Tibial nerve (tissue), 4 donors: ENCODE data around the gene SYNGR3. TPM values are rescaled to one million over a fixed set of nuclear protein-coding genes. Genes with fewer than 3 reads are reported as not detected.

ENCODE experiments used
- DNase-seq, 2 donors: peaks; one replicate each; pipeline ENCODE4 v3.0.0-alpha.2; 2019; ENCODE audit warnings: low spot score in 2 of 2
- H3K27ac ChIP-seq, 4 donors: fragments of 200-600 bp; sonication (generic) in 3 of 4; one replicate each; pipeline ENCODE4 v1.5.1; 2017 to 2019; ENCODE audit warnings: mild to moderate bottlenecking in 1 of 4
- H3K27me3 ChIP-seq, 2 donors: fragments of 200-600 bp; sonication (generic) in 1 of 2; one replicate each; pipeline versions ENCODE4 v1.5.1 to v1.6.0; 2017 to 2019
- H3K36me3 ChIP-seq, 3 donors: fragments of 200-600 bp; sonication (generic); one replicate each; pipeline ENCODE4 v1.5.1; 2018 to 2019
- H3K4me1 ChIP-seq, 4 donors: fragments of 200-600 bp; sonication (generic) in 3 of 4; one replicate each; pipeline ENCODE4 v1.5.1; 2017 to 2019
- H3K4me3 ChIP-seq, 4 donors: fragments of 200-600 bp; sonication (generic) in 3 of 4; one replicate each; pipeline ENCODE4 v1.5.1; 2017 to 2019; ENCODE audit warnings: mild to moderate bottlenecking in 1 of 4, moderate library complexity in 1 of 4
- H3K9me3 ChIP-seq, 4 donors: fragments of 200-600 bp; sonication (generic) in 3 of 4; one replicate each; pipeline ENCODE4 v1.5.1; 2017 to 2019
- EP300 ChIP-seq, 2 donors: sonication (generic); formaldehyde crosslinking; IDR thresholded peaks; one replicate each; pipeline ENCODE4 v1.6.1; 2017; ENCODE audit warnings: antibody characterized with exemption in 2 of 2, mild to moderate bottlenecking in 1 of 2
- POLR2A ChIP-seq, 2 donors: fragments of 450-650 bp; IDR thresholded peaks; one replicate each; pipeline ENCODE4 v1.6.1; 2017; ENCODE audit warnings: antibody characterized with exemption in 2 of 2, mild to moderate bottlenecking in 2 of 2, moderate library complexity in 2 of 2
- WGBS, 2 donors: methylation state at CpG; one replicate each; pipeline ENCODE4 v1.1.5; 2018; 5-methylcytosine and 5-hydroxymethylcytosine counted together
- total RNA-seq, 4 donors: library from RNA; depleted of rRNA; stranded (reverse); fragments of >200 nt; gene quantifications; one replicate each; pipeline ENCODE4 v1.1.0, GENCODE V29; 2016
- TF ChIP-seq, protein P1 (sequence below), 5 experiments: fragments of 200-600 bp in 3 of 5; fragments of 450-650 bp in 2 of 5; sonication (generic) in 3 of 5; IDR thresholded peaks; one replicate each; pipeline ENCODE4 v1.5.1; 2016 to 2019; ENCODE audit warnings: antibody characterized with exemption in 5 of 5, mild to moderate bottlenecking in 3 of 5, moderate library complexity in 2 of 5

SYNGR3 gene
- total RNA-seq, 4 donors from 2014 or later: 3.9 TPM; not detected in 3

GRCh38 chr16:2026461-2027023 lies 36.8 kb downstream of the SYNGR3 start, which contains the start of gene NHERF2:
Gene NHERF2 (plus strand): TSS chr16:2026902. CDS start chr16:2027006, 104 bp downstream.
- peak within 1 kb of the TSS in 3 of 4 donors; percentile 59 to 100 (median 94) for H3K27ac ChIP-seq
- 27 to 44% methylated on average over 7 to 8 of the region's 59 CpGs for WGBS, 2 donors
- no peak for DNase-seq
- peaks cover 0 to 10% of the 10 kb centered on the region in 2 donors for H3K27me3 ChIP-seq
- H3K9me3 ChIP-seq: no peaks in the 10 kb centered on the region
- TF ChIP-seq EP300 (IDR thresholded peaks at IDR 0.05) (no peak), POLR2A (IDR thresholded peaks at IDR 0.05) (no peak)
- TF ChIP-seq, protein P1, sequence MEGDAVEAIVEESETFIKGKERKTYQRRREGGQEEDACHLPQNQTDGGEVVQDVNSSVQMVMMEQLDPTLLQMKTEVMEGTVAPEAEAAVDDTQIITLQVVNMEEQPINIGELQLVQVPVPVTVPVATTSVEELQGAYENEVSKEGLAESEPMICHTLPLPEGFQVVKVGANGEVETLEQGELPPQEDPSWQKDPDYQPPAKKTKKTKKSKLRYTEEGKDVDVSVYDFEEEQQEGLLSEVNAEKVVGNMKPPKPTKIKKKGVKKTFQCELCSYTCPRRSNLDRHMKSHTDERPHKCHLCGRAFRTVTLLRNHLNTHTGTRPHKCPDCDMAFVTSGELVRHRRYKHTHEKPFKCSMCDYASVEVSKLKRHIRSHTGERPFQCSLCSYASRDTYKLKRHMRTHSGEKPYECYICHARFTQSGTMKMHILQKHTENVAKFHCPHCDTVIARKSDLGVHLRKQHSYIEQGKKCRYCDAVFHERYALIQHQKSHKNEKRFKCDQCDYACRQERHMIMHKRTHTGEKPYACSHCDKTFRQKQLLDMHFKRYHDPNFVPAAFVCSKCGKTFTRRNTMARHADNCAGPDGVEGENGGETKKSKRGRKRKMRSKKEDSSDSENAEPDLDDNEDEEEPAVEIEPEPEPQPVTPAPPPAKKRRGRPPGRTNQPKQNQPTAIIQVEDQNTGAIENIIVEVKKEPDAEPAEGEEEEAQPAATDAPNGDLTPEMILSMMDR (IDR thresholded peaks at IDR 0.05): no peak
- H3K4me1 ChIP-seq: peaks cover 0 to 74% (median 33%) of the 10 kb centered on the region in 4 donors
- H3K36me3 ChIP-seq: peaks cover 0 to 6% (median 0%) of the 10 kb centered on the region in 3 donors
- H3K4me3 ChIP-seq: peak within 1 kb of the TSS; percentile 47 to 83 (median 58)

DNA sequence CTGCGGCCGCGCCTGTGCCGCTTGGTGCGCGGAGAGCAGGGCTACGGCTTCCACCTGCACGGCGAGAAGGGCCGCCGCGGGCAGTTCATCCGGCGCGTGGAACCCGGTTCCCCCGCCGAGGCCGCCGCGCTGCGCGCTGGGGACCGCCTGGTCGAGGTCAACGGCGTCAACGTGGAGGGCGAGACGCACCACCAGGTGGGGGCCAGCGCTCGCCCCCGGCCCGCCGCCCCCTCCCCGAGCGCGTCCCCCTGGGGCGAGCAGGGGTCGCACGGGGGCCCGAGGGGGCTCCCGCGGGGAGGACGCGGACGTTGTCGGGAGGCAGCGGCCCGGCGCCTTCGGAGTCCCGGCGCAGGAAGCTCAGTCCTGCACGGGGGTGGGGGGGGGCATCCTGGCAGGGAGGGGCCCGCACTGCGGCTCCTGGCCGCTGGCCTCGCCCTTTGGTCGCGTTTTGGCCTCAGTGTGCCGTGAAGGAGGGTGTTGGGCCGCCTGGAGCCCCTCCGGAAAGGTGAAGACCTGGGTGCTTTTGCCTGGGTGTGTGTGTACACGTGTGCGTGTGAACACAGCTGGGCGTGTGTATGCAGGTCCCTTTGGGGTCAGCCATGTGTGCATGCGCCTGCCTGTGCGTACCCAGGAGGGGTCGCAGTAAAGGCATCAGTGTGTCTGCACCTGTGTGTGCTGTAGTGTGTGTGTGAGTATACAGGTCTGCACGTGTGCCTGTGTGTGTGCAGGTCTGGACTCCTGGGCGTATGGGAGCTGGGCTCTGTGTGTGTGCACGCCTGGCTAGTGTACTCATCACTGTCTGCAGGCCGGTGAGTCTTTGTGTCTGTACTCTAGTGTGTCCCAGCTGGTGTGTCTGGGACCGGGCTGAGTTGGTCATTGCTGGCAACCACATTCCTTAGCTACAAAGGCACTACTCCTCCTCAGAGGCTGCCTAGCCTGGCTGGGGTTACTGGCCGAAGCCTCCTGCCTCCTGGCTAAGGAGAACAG lies 37.5 kb downstream of the SYNGR3 start:
- H3K27me3 ChIP-seq: peaks cover 0 to 4% of the 10 kb centered on the region in 2 donors
- no peak for DNase-seq
- H3K27ac ChIP-seq: peak overlapping the region in 3 of 4 donors; percentile 59 to 100 (median 94)
- no peaks in the 10 kb centered on the region for H3K9me3 ChIP-seq
- H3K4me1 ChIP-seq: peaks cover 0 to 82% (median 38%) of the 10 kb centered on the region in 4 donors
- TF ChIP-seq, protein P1 (IDR thresholded peaks at IDR 0.05): no peak
- TF ChIP-seq EP300 (IDR thresholded peaks at IDR 0.05): no peak
- TF ChIP-seq POLR2A (IDR thresholded peaks at IDR 0.05): no peak
- peaks cover 0 to 6% (median 0%) of the 10 kb centered on the region in 3 donors for H3K36me3 ChIP-seq
- 7 to 18% methylated on average over 26 to 49 of the region's 76 CpGs for WGBS, 2 donors
- peak overlapping the region; percentile 47 to 83 (median 58) for H3K4me3 ChIP-seq

DNA sequence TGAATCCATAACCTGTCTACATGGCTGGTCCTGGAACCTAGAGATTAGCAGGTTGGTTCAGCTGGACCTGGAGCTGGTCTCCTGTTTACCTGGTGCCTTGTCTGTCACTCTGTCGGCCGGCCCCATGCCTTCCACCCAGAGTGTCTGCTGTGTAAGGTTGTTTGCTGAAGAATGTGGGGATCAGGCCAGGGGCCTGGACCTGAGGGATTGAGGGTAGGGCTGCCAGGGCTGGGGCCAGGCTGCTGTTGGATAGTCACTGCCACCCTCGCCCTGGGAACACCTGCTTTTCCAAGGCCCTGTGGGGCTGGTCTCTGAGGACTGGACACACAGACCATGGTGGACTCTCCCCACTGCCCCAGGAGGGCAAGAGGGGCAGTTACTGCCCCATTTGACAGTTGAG lies 38.4 kb downstream of the SYNGR3 start:
- no peak for DNase-seq
- no peaks in the 10 kb centered on the region for H3K9me3 ChIP-seq
- no peaks in the 10 kb centered on the region for H3K27me3 ChIP-seq
- peaks cover 0 to 6% (median 0%) of the 10 kb centered on the region in 3 donors for H3K36me3 ChIP-seq
- H3K4me3 ChIP-seq: peak overlapping the region in 1 of 4 donors; percentile 83
- TF ChIP-seq EP300 (IDR thresholded peaks at IDR 0.05) (no peak), POLR2A (IDR thresholded peaks at IDR 0.05) (no peak)
- TF ChIP-seq, protein P1 (IDR thresholded peaks at IDR 0.05): no peak
- H3K27ac ChIP-seq: peak overlapping the region in 3 of 4 donors; percentile 59 to 100 (median 94)
- H3K4me1 ChIP-seq: peaks cover 0 to 82% (median 40%) of the 10 kb centered on the region in 4 donors
- WGBS, 2 donors: 67 to 83% methylated on average over 1 to 3 of the region's 3 CpGs

DNA sequence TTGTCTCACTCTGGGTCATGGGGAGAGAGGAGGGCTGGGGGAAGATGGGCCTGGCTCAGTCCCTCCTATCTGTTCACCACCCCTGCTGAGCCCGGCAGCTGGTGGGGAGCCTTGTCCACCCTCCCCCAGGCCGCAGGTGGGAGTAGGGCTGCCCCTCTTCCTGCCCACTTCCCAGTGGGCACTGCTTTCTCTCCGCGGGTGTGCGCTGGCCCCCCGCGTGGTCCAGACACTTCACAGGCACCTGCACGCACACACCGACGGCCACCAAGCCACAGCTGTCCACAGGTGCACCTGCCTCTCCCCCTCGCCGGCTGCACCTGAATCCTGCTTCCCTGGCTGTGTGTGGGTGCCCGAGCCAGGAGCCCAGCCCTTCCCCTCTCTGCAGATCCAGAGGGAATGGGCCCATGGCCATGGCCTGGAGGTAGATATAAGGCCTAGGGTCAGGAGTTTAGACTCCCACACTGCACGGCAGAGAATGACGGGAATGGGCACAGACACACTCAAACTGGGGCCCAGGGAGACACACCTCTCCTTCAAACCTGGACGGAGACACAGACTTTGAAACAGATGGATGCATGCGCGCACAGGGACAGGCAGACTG lies 39.0 kb downstream of the SYNGR3 start:
- WGBS, 2 donors: 77 to 79% methylated on average over 16 to 17 of the region's 18 CpGs
- Histone ChIP-seq H3K27me3 (no peaks in the 10 kb centered on the region), H3K4me3 (peak overlapping the region in 1 of 4 donors; percentile 83), H3K4me1 (peaks cover 0 to 82% (median 41%) of the 10 kb centered on the region in 4 donors), H3K9me3 (no peaks in the 10 kb centered on the region), H3K36me3 (peaks cover 0 to 6% (median 0%) of the 10 kb centered on the region in 3 donors), H3K27ac (peak overlapping the region in 3 of 4 donors; percentile 59 to 100 (median 94))
- TF ChIP-seq POLR2A (IDR thresholded peaks at IDR 0.05) (no peak), EP300 (IDR thresholded peaks at IDR 0.05) (no peak)
- TF ChIP-seq, protein P1 (IDR thresholded peaks at IDR 0.05): no peak
- no peak for DNase-seq
